Endothelial cell of umbilical vein (primary cell): Measurements from ENCODE around the gene MRPL21.

Source experiments
- CTCF ChIP-seq, 2 donors: IDR thresholded peaks; 1 replicate in 1 of 2; 2 replicates in 1 of 2; pipeline ENCODE4 v1.5.1; 2011; ENCODE audit warnings: low read length in 2 of 2, mild to moderate bottlenecking in 2 of 2, moderate library complexity in 2 of 2, control low read depth in 1 of 2, inconsistent platforms in 1 of 2, low read depth in 1 of 2; ENCODE audit not compliant: insufficient read depth in 1 of 2; ENCODE audit errors: extremely low read depth in 1 of 2
- FOS ChIP-seq: IDR thresholded peaks from 2 replicates; pipeline ENCODE4 v1.6.1; 2011; ENCODE audit warnings: mild to moderate bottlenecking, low read length, moderate library complexity, borderline replicate concordance; ENCODE audit not compliant: insufficient read depth
- MYC ChIP-seq: IDR thresholded peaks from one replicate; pipeline ENCODE4 v1.6.1; 2011; ENCODE audit warnings: mild to moderate bottlenecking, low read depth, low read length
- POLR2A ChIP-seq: IDR thresholded peaks from 2 replicates; pipeline ENCODE4 v1.6.1; 2012; ENCODE audit warnings: low read depth, mild to moderate bottlenecking, control low read depth, low read length

DNA sequence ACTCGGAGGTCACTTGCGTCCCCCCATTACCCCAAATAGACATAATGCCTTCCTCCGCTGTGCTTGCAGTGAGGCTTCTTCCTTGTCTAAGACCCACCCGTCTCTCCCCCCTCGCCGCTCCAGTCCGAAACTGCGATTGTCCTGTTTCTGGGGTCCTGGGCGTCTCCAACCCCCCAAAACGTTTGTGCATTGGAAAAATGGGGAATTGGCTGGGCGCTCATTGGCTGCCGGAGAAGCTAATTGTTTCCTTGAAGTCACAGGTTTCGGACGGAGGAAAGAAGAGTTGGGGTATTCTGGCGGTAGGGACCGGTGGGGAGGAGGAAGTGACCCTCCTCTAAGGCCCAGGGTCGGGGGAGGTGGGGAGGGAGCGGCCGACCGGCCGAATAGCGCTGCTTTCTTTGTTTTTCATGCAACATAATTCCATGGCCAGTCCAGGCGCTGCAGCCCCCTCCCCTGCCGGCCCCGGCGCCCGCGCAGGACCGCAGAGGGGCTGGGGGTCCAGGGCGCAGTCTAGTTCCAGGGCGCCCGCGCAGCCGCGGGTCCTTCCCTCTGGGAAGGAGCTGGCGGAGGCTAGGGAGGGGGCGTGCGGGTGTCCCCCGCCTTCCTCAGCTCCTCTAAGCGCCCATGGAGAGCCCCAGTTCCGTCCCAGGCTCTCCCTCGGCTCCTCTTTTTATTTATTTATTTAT, 49.2 kb downstream of the MRPL21 start:
- no peak for TF ChIP-seq MYC
- no peak for TF ChIP-seq CTCF (IDR thresholded peaks at IDR 0.05; ENCODE audit: extremely low read depth in 1 of 2, insufficient read depth in 1 of 2, low read depth in 1 of 2, low read length in 2 of 2)
- no peak for TF ChIP-seq POLR2A
- TF ChIP-seq FOS, result no peak
